HG02870 (cell line): ENCODE data around the gene GCNT1.
"Not testable (repeated sequence)": the region's sequence is repeated elsewhere in the genome, so short reads cannot be mapped to it uniquely, and the experiment has no call there.

ENCODE experiments used
- ATAC-seq: cut with Tn5 transposase; IDR thresholded peaks from one replicate; pipeline ENCODE4 v1.9.1; 2021; ENCODE audit warnings: mild to moderate bottlenecking, moderate library complexity; ENCODE audit not compliant: unreplicated experiment

GCNT1 gene

DNA sequence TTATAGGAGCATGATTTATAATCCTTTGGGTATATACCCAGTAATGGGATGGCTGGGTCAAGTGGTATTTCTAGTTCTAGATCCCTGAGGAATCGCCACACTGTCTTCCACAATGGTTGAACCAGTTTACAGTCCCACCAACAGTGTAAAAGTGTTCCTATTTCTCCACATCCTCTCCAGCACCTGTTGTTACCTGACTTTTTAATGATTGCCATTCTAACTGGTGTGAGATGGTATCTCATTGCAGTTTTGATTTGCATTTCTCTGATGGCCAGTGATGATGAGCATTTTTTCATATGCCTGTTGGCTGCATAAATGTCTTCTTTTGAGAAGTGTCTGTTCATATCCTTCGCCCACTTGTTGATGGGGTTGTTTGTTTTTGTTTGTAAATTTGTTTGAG lies 20.4 kb downstream of the GCNT1 start:
- ATAC-seq = not testable (repeated sequence)

DNA sequence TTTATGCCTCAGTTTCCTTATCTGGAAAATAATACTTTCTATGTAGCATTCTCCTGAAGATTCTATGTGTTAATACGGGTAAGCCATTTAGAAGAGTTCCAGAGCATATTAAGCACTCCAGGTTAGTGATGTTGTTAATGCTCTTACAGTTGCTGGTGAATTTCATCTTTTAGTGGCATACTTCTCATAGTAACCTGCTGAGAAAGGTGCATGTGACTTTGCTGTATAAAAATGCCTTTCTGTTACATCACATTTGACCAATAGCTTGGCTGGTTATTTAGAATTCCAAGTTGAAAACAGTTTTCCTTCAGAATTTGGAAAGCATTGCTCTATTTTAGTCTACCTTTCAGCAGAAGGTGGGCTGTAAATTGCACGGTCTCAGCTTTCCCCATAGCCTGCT lies 27.2 kb downstream of the GCNT1 start:
- ATAC-seq = no peak

DNA sequence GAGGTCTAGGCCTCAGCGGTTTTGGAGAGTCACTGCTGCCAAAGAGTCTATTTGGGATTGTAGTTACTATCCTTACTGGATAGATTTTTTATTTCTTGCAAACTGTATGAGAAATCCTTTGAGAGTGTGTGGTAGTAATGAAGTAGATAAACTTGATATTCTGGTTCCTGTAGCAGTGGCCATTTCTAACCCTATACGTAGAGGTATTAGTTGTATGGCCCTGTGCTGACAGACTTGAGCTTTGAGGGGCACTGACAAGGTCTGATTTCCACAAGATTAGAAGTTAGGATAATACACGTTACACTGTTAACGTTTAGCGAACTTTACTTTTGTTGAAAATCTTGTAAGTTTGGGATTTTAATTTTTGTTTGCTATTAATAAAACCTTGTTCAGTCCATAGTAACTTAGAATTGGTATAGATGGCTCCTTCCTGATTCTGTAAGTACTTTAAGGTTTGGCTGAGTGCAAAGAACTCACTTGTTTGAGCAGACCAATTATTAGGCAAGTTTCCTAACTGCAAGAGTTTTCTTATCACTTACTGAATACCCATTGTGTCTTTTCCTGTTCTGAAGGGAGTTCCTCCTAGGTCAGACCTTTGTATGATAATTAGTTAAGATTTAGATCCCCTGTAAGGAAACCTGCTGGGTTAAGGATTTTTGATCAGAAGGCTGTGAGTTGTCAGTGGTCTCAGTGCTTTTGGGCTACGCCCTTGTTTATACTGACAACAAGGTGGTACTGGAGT lies 31.4 kb downstream of the GCNT1 start:
- no peak for ATAC-seq

DNA sequence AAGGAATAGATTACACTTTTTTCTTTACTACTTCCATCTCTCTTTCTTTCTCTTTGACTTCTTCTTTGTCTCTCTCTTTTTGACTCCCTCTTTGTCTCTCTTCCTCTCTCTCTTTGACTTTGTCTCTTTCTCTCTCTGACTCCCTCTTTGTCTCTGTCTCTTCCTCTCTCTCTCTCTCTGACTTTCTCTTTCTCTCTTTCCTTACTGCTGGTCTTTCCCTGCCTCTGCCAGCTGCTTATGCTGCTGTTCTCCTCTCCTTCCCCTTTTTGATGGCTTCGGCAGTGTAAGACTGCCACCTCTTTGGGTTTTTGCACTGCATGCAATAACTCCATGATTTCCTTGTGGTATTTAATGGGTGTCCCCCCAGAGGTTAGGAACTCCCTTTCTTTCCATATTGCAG lies 32.1 kb downstream of the GCNT1 start:
- ATAC-seq = not testable (repeated sequence)

DNA sequence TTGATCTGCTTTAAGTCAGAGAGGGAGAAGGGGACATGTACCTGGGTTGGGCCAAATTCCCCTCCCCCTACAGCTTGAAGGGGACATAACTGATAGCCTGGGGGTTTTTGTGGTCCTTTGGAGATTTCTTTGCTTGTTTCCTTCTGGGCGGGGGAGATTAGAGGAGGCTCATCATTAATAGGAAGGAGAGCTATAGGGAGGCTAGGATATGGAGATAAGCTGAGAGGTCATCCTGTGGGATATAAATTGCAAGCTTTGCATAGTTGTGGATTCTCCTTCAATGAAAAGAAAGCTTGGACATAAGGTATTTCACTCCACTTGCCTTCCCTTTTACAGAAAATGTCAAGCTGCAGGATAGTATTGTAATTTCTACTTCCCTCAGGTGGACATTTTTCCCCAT lies 34.5 kb downstream of the GCNT1 start:
- ATAC-seq = not testable (repeated sequence)

DNA sequence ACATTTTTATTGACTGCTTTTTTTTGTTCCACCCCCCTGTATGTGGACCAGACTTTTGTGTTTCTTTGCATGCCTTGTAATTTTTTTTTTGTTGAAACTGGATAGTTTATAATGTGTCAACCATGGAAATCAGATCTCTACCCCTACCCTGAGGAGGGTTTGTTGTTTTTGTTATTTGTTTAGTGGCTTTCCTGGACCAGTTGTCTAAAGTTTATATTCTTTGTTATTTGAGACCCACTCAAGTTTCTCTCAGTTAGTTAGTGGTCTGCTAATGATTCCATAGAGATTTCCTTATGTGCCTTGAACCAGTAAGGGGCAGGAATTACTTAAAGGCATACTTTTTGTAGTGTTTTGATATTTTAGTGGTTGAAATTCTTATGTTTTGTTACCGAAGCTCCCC lies 41.1 kb downstream of the GCNT1 start:
- ATAC-seq = no peak

DNA sequence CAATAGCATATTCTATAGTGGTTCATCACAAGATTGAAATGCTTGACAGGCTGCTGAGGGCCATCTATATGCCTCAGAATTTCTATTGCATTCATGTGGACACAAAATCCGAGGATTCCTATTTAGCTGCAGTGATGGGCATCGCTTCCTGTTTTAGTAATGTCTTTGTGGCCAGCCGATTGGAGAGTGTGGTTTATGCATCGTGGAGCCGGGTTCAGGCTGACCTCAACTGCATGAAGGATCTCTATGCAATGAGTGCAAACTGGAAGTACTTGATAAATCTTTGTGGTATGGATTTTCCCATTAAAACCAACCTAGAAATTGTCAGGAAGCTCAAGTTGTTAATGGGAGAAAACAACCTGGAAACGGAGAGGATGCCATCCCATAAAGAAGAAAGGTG lies 43.8 kb downstream of the GCNT1 start:
- ATAC-seq = no peak

DNA sequence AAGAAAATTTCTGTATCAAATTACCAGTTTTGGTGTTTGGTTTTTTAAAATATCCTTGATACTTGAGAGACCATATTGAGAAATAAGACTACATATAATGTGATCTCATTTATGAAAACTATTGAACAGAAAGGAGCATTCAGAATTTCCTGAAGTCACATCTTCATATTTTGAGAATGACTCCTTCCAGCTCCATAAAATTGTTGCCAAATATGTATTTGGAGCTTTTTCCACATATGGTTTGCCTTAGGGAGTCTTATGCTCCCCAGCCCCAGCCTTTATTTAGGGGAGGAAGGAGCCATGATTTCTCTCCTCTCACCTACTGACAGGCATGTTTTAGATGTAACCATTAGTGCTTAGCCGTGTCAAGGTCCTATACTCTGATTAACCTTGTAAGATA lies 51.1 kb downstream of the GCNT1 start:
- no peak for ATAC-seq

DNA sequence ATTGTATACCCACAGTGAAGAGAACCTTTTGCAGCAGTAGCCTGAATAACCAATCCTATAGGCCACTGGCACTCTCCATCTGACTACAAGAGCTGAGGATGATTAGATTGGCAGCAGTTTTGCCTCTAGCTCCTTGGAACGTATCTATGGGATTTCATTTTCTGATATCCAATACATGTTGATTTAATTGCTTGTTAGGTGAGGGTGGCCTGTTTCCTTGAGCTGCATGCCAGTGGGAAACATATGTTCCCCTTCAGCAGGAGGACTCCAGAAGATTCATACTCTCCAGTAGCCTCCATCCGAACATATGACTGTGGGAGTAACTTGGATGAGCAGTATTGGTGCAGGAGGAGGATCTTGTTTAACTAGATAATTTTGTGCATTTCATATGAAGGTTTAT lies 51.5 kb downstream of the GCNT1 start:
- ATAC-seq = no peak

DNA sequence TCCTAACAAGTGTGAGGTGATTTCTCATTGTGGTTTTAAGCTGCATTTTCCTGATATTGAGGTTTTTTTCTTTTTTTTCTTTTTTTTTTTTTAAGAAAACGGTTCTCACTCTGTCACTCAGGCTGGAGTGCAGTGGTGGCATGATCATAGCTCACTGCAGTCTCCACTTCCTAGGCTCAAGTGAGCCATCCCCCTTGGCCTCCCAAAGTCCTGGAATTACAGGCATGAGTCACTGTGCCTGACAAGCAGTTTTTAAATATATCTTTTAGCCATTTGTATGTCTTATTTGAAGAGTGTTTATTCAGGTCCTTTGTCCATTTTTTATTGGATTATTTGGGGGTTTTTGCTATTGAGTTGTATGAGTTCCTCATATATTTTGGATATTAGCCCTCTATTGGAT lies 53.8 kb downstream of the GCNT1 start:
- ATAC-seq = no peak

DNA sequence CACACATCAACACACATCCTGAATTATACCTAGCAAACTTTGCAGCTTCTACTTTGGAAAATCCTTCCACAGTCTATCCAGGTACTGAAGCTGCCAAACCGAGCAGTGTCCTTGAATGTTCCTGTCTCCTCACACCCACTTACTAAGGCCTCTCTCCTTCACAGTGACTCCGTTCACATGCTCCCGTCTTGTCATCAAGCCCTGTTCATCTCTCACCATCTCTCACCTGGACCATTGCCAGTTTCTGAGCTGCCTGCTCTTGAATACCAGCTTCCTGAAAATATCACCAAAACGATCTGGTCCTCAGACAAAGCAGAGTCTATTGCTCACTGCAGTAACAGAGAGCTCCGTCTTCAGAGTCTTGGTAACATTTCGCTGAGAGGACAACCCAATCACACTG lies 57.4 kb downstream of the GCNT1 start:
- ATAC-seq = peak; percentile 19

DNA sequence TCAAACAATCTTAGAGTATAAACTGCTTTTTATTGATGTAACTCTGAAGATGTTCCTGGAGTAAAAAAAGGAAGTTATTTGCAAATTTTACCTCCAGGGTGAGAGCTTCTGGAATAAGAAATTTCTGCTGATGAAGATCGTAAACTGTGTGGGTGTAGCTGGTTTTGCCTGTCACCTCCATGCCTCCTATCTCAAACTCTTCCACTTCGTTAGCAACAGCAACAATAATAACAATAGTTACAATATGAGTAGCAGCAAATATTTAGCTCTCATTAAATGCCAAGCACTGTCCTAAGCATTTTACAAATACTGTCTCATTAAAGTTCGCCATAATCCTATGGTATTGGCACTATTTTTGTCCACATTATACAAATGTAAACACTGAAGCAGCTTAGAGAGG lies 57.9 kb downstream of the GCNT1 start:
- ATAC-seq = peak; percentile 72

DNA sequence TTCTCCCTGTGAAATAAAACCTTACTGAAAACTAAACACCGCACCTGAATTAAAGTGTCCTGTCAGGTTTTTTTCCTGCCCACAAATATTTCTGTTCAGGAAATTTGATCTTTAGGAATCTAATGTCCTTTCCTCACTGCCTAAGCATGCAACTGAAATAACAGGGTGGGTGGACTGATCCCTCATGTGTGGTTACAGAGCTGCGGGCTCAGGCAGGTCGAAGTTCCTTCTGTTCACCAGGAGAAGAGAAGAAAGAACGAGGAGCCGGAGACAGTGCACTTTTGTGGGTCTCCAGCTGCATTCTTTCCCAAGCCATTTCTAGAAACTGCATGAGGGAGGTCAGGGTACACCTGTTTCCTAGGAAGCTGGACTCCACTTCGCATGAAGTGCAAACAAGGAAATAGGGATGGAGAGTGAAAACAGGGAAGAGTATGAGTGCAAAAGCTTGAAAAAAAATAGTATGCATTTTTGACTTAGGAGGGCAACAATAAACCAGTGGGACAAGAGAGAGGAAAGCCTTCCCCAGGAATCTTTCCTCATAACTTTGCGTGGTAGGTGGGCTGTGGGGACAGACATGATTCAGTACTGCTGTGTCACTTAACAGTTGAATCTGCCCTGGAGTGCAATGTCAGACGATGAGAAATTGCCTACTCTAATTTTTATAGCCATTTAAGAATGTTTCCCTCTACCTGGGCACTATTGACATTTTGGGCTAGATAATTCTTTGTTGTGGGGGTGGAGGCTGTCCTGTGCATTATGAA lies 60.3 kb downstream of the GCNT1 start:
- ATAC-seq = no peak

DNA sequence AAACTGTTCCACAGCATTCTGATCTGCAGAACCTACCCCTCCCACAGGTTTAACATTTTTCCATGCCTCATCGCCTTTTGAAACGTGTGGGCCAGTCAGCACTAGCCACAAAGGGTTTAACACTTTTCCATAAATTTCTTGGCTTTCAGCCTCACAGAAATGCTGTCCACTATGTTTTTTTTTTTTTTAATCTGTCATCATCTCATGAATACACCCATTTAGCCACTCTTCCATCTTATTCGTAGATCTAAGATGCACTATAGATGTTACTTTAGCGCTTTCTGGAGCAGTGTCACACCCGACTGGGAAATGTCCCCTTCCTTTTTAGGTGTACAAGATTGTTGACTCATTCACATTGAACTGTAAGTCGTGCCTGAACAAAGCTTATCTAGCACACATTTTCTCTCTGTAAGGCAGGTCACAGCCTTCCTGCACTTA lies 62.3 kb downstream of the GCNT1 start:
- ATAC-seq = no peak

DNA sequence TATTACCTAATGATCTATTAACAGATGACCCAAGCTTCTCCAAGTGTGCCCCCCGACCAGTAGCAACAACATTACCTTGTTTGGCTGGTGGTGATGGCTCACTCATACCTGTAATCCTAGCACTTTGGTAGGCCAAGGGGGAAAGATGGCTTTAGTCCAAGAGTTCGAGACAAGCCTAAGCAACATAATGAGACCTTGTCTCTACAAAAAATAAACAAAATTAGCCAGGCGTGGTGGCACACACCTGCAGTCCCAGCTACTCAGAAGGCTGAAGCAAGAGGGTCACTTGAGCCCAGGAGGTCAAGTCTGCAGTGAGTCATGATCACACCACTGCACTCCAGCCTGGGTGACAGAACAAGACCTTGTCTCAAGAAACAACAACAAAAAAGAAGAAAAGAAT lies 62.9 kb downstream of the GCNT1 start:
- no peak for ATAC-seq

DNA sequence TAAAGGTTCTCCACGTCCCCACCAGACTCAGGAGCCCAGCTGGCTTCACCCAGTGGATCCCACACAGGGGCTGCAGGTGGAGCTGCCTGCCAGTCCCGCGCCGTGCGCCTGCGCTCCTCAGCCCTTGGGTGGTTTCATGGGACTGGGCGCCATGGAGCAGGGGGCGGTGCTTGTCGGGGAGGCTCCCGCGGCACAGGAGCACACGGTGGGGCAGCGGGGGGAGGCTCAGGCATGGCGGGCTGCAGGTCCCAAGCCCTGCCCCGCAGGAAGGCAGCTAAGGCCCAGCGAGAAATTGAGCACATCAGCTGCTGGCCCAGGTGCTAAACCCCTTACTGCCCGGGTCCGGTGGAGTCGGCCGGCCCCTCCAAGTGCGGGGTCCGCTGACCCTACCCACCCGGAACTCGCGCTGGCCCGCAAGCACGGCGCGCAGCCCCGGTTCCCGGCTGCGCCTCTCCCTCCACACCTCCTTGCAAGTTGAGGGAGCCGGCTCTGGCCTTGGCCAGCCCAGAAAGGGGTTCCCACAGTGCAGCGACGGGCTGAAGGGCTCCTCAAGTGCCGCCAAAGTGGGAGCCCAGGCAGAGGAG lies 64.7 kb downstream of the GCNT1 start:
- ATAC-seq = not testable (repeated sequence)

DNA sequence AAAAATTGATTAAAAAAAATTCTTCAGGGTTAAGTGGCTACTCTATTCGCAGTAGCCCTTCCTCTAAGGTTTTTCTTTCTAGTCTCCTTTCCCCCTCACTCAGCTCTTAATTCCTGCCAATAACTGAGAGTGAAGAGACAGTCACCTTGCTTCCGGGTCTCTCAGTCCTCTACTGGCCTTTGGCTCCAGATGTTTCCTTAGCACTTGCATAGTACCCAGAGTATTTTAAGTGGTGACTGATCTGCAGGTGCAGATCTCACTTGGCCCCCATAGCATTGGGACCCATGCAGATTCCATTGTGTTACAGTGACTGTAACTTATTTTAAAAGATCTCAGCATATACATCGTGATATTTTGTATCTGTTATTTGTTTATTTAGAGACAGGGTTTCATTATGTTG lies 66.2 kb downstream of the GCNT1 start:
- ATAC-seq = no peak

DNA sequence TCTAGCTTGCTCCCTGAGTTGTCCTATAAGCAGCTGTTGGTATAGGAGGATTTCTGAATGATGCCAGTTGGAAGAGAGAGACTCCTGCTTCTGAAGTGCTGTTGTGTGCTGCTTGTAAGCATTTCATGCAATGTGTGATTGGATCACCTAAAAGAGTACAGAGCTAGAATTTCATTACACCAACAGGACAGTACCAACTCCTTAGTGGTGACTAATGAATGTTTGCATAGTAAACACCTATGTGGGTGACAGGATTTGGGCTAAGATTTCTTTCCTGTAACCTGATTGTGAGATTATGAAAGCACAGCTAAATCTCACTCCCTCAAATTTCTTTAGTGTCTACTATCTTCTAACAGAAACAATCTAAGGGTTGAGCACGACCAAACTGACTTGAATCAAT lies 67.0 kb downstream of the GCNT1 start:
- ATAC-seq = no peak

DNA sequence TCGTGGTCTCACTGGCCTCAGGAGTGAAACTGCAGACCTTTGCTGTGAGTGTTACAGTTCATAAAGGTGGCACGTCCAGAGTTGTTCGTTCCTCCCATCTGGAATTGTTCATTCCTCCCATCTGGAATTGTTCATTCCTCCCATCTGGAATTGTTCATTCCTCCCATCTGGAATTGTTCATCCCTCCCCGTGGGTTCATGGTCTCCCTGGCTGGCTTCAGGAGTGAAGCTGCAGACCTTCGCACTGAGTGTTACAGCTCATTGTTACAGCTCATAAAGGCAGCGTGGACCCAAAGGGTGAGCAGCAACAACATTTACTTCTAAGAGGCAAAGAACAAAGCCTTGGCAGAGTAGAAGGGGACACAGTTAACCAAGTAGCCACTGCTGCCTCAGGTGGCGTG lies 69.1 kb downstream of the GCNT1 start:
- no peak for ATAC-seq

DNA sequence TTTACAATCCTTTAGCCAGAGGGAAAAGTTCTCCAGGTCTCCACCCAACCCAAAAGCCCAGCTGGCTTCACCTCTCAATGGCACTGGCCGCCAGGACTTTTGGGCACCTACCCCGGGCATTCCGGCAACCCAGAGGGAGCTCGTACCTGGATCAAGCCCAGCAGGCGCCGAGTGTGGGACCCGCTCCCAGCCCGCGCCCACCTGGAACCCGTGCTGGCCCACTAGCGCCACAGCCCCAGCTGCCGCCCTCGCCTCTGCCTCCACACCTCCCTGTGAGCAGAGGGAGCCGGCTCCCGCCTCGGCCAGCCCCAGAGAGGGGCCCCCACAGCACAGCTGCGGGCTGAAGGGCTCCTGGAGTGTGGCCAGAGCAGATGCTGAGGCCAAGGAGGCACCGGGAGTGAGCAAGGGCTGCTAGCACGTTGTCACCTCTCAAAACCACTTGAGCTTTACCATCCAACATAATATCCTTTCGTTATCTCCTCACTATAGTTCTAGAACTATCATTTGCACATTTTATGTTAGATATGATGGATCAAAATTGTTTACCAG lies 69.7 kb downstream of the GCNT1 start:
- no peak for ATAC-seq

DNA sequence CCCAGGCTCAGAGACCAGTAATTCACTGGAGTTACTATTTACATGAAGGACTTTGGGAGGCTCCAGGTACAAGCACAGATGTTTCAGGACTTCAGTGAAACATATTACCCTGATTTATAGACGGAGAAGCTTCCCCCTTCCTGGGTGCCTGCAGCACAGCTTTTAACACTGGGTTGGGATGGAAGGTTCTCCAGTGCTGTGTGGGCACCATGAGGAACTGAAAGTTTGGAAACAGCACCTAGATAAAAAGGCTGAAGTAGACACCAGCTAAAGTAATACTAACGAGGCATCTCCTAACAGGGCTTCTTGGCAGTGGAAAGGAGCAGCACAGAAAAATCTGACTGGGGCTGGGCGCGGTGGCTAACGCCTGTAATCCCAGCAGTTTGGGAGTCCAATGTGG lies 70.7 kb downstream of the GCNT1 start:
- ATAC-seq = no peak
